ENCODE results near the gene WSB1.

GRCh38 chr17:27341041-27341471 is 47.1 kb downstream of the WSB1 start:
- no peak for TF ChIP-seq CTCF (IDR thresholded peaks at IDR 0.05)
- no peak for TF ChIP-seq EZH2 (IDR thresholded peaks at IDR 0.05)

Data from neural progenitor cell (in vitro differentiated cells).